Choroid plexus epithelial cell (primary cell): Measurements from ENCODE around the gene PPP1R37.

Source experiments
- DNase-seq: peaks from one replicate; pipeline ENCODE4 v3.0.0-alpha.2; 2010; ENCODE audit warnings: low read depth
- H3K4me3 ChIP-seq: 2 replicates; pipeline ENCODE4 v1.5.1; 2011; ENCODE audit warnings: low read depth, mild to moderate bottlenecking, control low read depth, low read length, moderate library complexity
- CTCF ChIP-seq: conservative IDR thresholded peaks from 2 replicates; pipeline ENCODE4 v1.5.1; 2011; ENCODE audit warnings: low read depth, mild to moderate bottlenecking, control low read depth, inconsistent platforms, low read length, moderate library complexity

Gene PPP1R37

DNA sequence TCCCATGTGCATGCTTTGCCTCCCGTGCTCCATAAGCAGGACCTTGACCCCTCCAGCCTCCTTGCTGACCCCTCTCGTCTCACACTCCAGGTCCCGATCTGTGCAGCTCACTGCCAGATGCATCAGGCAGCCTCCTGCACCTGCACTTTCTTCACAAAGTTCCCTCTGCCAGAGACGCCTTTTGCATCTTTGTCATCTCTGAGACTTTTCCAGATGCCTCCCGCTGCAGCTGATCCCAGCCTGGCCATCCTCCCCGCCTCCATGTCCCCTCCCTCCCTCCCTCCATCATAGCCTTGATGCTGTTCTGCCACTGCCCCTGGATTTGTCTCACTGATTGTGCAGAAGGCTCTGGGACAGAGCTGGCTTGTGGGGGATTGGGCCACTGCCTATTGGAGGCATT lies 29.9 kb downstream of the PPP1R37 start:
- no peak for TF ChIP-seq CTCF
- H3K4me3 ChIP-seq: no peak overlapping the region
- no peak for DNase-seq

GRCh38 chr19:45123440-45123850 lies 30.5 kb downstream of the PPP1R37 start:
- no peak for TF ChIP-seq CTCF
- peak; percentile 13 for DNase-seq
- no peak overlapping the region for H3K4me3 ChIP-seq

DNA sequence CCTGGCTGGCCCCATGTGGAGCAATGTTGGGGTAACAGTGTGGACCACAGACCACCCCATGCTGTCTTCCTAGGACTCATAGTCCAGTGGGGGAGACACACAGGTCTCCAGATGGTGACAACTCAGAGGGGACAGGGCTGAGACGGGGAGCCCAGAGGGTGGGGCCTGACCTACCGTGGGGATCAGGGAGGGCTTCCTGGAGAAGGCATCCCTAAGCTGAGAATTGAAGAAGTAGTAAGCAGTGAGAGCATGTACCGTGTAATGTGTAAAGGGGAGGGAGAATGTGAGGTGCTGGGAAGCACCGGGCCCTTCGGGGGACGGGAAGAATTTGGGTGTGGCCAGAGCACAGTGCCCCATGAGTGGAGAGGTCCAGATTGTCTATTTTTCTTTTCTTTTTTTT lies 31.0 kb downstream of the PPP1R37 start:
- no peak for DNase-seq
- no peak for TF ChIP-seq CTCF
- no peak overlapping the region for H3K4me3 ChIP-seq

DNA sequence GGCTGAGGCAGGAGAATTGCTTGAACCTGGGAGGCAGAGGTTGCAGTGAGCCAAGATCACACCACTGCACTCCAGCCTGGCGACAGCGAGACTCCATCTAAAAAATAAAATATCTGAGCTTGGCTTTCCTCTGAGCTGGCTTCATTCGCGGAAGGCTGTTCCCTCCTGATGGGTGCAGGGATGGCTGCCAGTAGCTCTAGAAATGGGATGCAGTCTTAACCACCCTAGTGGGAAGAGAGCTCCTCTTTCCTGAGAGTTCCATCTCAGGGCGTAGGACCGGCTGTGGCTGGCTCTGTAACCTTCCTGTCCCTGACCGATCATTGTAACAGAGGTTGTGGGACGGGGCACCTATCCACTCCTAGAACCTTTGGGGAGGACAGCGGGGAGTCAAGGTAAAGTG lies 32.4 kb downstream of the PPP1R37 start:
- TF ChIP-seq CTCF: no peak
- DNase-seq: no peak
- no peak overlapping the region for H3K4me3 ChIP-seq

DNA sequence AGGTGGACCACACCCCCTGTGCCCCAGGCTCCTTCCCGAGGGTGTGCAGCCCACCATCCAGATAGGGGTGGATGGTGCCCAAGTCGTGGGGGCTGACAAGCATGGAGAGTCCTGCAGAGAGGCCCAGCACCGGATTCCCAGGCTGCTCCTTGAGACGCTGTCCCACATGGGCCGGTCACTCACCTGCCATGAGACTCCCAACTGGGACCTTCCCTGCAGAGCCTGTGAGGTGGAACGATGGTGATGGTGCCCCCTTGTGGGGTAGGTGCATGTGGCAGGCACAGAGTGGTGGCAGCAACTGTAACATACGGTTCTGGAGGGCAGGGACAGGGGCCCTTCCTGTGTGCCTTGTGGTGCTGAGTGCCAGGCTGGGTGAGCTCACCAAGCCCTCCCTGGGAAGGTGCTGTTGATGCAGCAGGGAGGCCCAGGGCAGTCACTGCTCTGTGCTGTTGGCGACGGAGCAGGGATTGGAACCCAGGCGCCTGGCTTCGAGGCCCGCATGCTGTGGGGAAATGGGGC lies 33.1 kb downstream of the PPP1R37 start:
- H3K4me3 ChIP-seq: no peak overlapping the region
- TF ChIP-seq CTCF: peak; percentile 85
- peak; percentile 59 for DNase-seq

GRCh38 chr19:45126654-45127053 lies 33.7 kb downstream of the PPP1R37 start:
- DNase-seq: no peak
- no peak overlapping the region for H3K4me3 ChIP-seq
- TF ChIP-seq CTCF: no peak

DNA sequence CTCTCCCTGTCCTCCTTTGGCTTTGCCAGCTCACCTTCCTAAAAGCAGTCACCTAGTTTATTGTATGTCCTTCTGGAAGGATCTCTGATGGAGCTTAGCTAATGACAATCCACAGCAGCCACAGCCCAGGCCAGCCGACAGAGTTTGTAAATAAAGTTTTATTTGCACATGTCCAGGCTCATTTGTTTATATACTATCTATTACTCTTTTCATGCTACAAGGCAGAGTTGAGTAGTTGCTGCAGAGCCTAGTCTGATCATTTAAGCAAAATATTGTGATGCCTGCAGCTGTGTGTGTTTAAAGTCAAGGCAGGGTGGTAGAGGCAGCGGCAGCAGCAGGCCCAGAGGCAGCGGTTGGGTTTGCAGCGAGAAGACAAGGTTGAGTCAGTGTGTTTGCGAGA lies 35.2 kb downstream of the PPP1R37 start:
- no peak for TF ChIP-seq CTCF
- H3K4me3 ChIP-seq: no peak overlapping the region
- DNase-seq: no peak
